Measurements from ENCODE around the gene FGR. TPM values are rescaled to one million over a fixed set of nuclear protein-coding genes. Genes with fewer than 3 reads are reported as not detected.

The FGR gene
- total and polyA plus RNA-seq, 2 experiments from 2014 or later, result not detected

GRCh38 chr1:27593678-27594563 is 41.1 kb downstream of the FGR start:
- WGBS, 2 experiments (ENCODE audit: low coverage in 1 of 2, low lambda C conversion rate in 2 of 2, missing lambda C conversion rate in 2 of 2), result 57 to 65% methylated on average over 8 of the region's 8 CpGs
- peaks cover 70% of the 10 kb centered on the region for H3K4me1 ChIP-seq (ENCODE audit: insufficient read depth)
- peaks cover 5% of the 10 kb centered on the region; the same call in 1 of the 2 replicates for H3F3A ChIP-seq (ENCODE audit: insufficient read depth)
- no peak overlapping the region for H2AFZ ChIP-seq
- peak overlapping the region; percentile 67 for H3K27ac ChIP-seq
- no peak for DNase-seq
- H3K9me2 ChIP-seq (ENCODE audit: insufficient read depth), result no peaks in the 10 kb centered on the region
- no peaks in the 10 kb centered on the region for H3K27me3 ChIP-seq (replicated peaks; ENCODE audit: insufficient read depth)
- TF ChIP-seq EZH2 (IDR thresholded peaks at IDR 0.05; ENCODE audit: insufficient read depth, poor library complexity, severe bottlenecking) (no peak), EZH2phosphoT487 (IDR thresholded peaks at IDR 0.05; ENCODE audit: insufficient read depth, low read depth) (no peak)
- H3K4me3 ChIP-seq, result no peak overlapping the region
- H3K9ac ChIP-seq, result peak overlapping the region; percentile 25
- no peaks in the 10 kb centered on the region for H3K9me3 ChIP-seq (ENCODE audit: low read depth)
- in situ Hi-C loops (cut with MboI), result no loop called here
- H3K36me3 ChIP-seq (ENCODE audit: low read depth), result no peaks in the 10 kb centered on the region
- H3K79me2 ChIP-seq (ENCODE audit: insufficient read depth), result peaks cover 99% of the 10 kb centered on the region
- peak overlapping the region; percentile 57 for H3K4me2 ChIP-seq (ENCODE audit: unreplicated experiment)
- H4K20me1 ChIP-seq (ENCODE audit: insufficient read depth), result no peaks in the 10 kb centered on the region

- no peak overlapping the region for H2AFZ ChIP-seq
- in situ Hi-C loops (cut with MboI), result no loop called here
- H3K4me2 ChIP-seq (ENCODE audit: unreplicated experiment), result no peak overlapping the region
- H3K4me1 ChIP-seq (ENCODE audit: insufficient read depth), result peaks cover 69% of the 10 kb centered on the region
- H3K9me2 ChIP-seq (ENCODE audit: insufficient read depth), result no peaks in the 10 kb centered on the region
- TF ChIP-seq EZH2phosphoT487 (IDR thresholded peaks at IDR 0.05; ENCODE audit: insufficient read depth, low read depth) (no peak), EZH2 (IDR thresholded peaks at IDR 0.05; ENCODE audit: insufficient read depth, poor library complexity, severe bottlenecking) (no peak)
- peaks cover 99% of the 10 kb centered on the region for H3K79me2 ChIP-seq (ENCODE audit: insufficient read depth)
- no peak overlapping the region for H3K4me3 ChIP-seq
- peaks cover 5% of the 10 kb centered on the region; the same call in 1 of the 2 replicates for H3F3A ChIP-seq (ENCODE audit: insufficient read depth)
- WGBS, 2 experiments (ENCODE audit: low coverage in 1 of 2, low lambda C conversion rate in 2 of 2, missing lambda C conversion rate in 2 of 2), result 78 to 81% methylated on average over 12 to 17 of the region's 17 CpGs
- no peak overlapping the region for H3K27ac ChIP-seq
- no peak for DNase-seq
- no peaks in the 10 kb centered on the region for H3K9me3 ChIP-seq (ENCODE audit: low read depth)
- no peak overlapping the region for H3K9ac ChIP-seq
- H4K20me1 ChIP-seq (ENCODE audit: insufficient read depth), result no peaks in the 10 kb centered on the region
- no peaks in the 10 kb centered on the region for H3K36me3 ChIP-seq (ENCODE audit: low read depth)
- H3K27me3 ChIP-seq (replicated peaks; ENCODE audit: insufficient read depth), result no peaks in the 10 kb centered on the region
Observed at GRCh38 chr1:27592931-27593677, 41.9 kb downstream of the FGR start.

GRCh38 chr1:27592232-27592930 is 42.6 kb downstream of the FGR start:
- no peak for TF ChIP-seq EZH2phosphoT487 (IDR thresholded peaks at IDR 0.05; ENCODE audit: insufficient read depth, low read depth)
- TF ChIP-seq EZH2 (IDR thresholded peaks at IDR 0.05; ENCODE audit: insufficient read depth, poor library complexity, severe bottlenecking), result no peak
- DNase-seq, result no peak
- Histone ChIP-seq H3K27ac (no peak overlapping the region), H3K4me1 (ENCODE audit: insufficient read depth) (peaks cover 62% of the 10 kb centered on the region), H3K4me3 (no peak overlapping the region), H3K9me2 (ENCODE audit: insufficient read depth) (no peaks in the 10 kb centered on the region), H3K9me3 (ENCODE audit: low read depth) (no peaks in the 10 kb centered on the region), H3K27me3 (replicated peaks; ENCODE audit: insufficient read depth) (no peaks in the 10 kb centered on the region), H2AFZ (no peak overlapping the region), H3K36me3 (ENCODE audit: low read depth) (no peaks in the 10 kb centered on the region), H3K79me2 (ENCODE audit: insufficient read depth) (peaks cover 99% of the 10 kb centered on the region), H4K20me1 (ENCODE audit: insufficient read depth) (no peaks in the 10 kb centered on the region; the same call in 1 of the 2 replicates), H3K9ac (no peak overlapping the region), H3K4me2 (ENCODE audit: unreplicated experiment) (no peak overlapping the region), H3F3A (ENCODE audit: insufficient read depth) (peaks cover 5% of the 10 kb centered on the region; the same call in 1 of the 2 replicates)
- 87 to 89% methylated on average over 11 to 22 of the region's 22 CpGs for WGBS, 2 experiments (ENCODE audit: low coverage in 1 of 2, low lambda C conversion rate in 2 of 2, missing lambda C conversion rate in 2 of 2)
- in situ Hi-C loops (cut with MboI), result no loop called here

GRCh38 chr1:27591622-27592021 is 43.4 kb downstream of the FGR start:
- no peaks in the 10 kb centered on the region for H3K9me3 ChIP-seq (ENCODE audit: low read depth)
- H3K4me3 ChIP-seq, result no peak overlapping the region
- 50 to 57% methylated on average over 4 of the region's 4 CpGs for WGBS, 2 experiments (ENCODE audit: low coverage in 1 of 2, low lambda C conversion rate in 2 of 2, missing lambda C conversion rate in 2 of 2)
- H3K4me2 ChIP-seq (ENCODE audit: unreplicated experiment), result no peak overlapping the region
- peaks cover 59% of the 10 kb centered on the region for H3K4me1 ChIP-seq (ENCODE audit: insufficient read depth)
- peaks cover 5% of the 10 kb centered on the region; the same call in 1 of the 2 replicates for H3F3A ChIP-seq (ENCODE audit: insufficient read depth)
- H3K27me3 ChIP-seq (replicated peaks; ENCODE audit: insufficient read depth), result no peaks in the 10 kb centered on the region
- TF ChIP-seq EZH2 (IDR thresholded peaks at IDR 0.05; ENCODE audit: insufficient read depth, poor library complexity, severe bottlenecking), result no peak
- no peak for TF ChIP-seq EZH2phosphoT487 (IDR thresholded peaks at IDR 0.05; ENCODE audit: insufficient read depth, low read depth)
- peaks cover 99% of the 10 kb centered on the region for H3K79me2 ChIP-seq (ENCODE audit: insufficient read depth)
- no peaks in the 10 kb centered on the region for H3K9me2 ChIP-seq (ENCODE audit: insufficient read depth)
- peak; percentile 52 for DNase-seq
- H4K20me1 ChIP-seq (ENCODE audit: insufficient read depth), result no peaks in the 10 kb centered on the region; the same call in 1 of the 2 replicates
- no peak overlapping the region for H2AFZ ChIP-seq
- H3K36me3 ChIP-seq (ENCODE audit: low read depth), result no peaks in the 10 kb centered on the region
- no peak overlapping the region for H3K9ac ChIP-seq
- H3K27ac ChIP-seq, result no peak overlapping the region
- in situ Hi-C loops (cut with MboI), result no loop called here

All from GM23248 (cell line).